ENCODE measurements around the gene MAP2K1.
"Not testable (repeated sequence)": the region's sequence is repeated elsewhere in the genome, so short reads cannot be mapped to it uniquely, and the experiment has no call there.

The MAP2K1 gene

DNA sequence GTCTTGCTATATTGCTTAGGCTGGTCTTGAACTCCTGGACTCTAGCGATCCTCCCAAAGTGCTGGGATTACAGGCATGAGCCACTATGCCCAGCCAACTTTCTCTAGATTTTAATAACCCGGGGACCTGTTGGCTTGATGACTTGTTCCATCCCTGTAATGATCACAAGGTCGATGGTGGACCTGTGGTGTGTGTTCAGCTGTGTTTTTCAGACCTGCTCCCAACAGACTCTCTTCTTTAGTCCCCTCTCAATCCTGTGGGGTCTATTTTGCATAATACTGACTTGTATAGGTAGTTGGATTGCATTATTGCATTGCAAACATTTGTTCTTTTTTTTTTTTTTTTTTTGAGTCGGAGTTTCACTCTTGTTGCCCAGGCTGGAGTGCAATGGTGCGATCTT lies 1.9 kb downstream of the MAP2K1 start:
- TF ChIP-seq, protein P1, sequence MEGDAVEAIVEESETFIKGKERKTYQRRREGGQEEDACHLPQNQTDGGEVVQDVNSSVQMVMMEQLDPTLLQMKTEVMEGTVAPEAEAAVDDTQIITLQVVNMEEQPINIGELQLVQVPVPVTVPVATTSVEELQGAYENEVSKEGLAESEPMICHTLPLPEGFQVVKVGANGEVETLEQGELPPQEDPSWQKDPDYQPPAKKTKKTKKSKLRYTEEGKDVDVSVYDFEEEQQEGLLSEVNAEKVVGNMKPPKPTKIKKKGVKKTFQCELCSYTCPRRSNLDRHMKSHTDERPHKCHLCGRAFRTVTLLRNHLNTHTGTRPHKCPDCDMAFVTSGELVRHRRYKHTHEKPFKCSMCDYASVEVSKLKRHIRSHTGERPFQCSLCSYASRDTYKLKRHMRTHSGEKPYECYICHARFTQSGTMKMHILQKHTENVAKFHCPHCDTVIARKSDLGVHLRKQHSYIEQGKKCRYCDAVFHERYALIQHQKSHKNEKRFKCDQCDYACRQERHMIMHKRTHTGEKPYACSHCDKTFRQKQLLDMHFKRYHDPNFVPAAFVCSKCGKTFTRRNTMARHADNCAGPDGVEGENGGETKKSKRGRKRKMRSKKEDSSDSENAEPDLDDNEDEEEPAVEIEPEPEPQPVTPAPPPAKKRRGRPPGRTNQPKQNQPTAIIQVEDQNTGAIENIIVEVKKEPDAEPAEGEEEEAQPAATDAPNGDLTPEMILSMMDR (IDR thresholded peaks at IDR 0.05; ENCODE audit: borderline replicate concordance, insufficient read depth, low read depth, low read length): no peak
- peak overlapping the region; percentile 92 for H3K4me3 ChIP-seq (ENCODE audit: low read depth, low read length)

DNA sequence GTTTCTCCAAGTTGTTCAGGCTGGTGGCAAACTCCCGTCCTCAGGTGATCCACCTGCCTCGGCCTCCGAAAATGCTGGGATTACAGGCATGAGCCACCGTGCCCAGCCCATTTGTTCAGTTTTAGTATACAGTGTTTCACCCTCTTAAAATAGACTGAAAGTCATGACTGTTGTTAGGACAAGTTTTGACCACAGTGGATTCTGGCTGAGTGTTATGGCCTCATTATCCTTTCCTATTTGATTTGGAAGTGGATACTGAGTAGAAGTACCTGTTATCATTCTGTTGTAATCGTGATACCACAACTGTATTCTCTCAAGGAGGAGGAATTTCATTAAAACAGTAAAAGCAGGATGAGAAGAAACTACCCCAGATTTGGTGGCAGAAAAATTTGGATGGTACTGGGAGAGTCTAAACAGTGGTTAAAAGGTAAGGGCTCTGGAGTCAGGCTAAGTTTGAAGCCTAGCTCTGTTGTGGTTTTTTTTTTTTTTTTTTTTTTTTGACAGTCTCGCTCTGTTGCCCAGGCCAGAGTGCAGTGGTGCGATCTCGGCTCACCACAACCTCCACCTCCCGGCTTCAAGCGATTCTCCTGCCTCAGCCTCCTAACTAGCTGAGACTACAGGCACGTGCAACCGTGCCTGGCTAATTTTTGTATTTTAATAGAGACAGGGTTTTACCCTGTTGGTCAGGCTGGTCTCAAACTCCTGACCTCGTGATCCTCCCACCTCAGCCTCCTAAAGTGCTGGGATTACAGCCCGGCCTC lies 2.6 kb downstream of the MAP2K1 start:
- TF ChIP-seq, protein P1 (IDR thresholded peaks at IDR 0.05; ENCODE audit: borderline replicate concordance, insufficient read depth, low read depth, low read length): no peak
- peak overlapping the region; percentile 92 for H3K4me3 ChIP-seq (ENCODE audit: low read depth, low read length)

DNA sequence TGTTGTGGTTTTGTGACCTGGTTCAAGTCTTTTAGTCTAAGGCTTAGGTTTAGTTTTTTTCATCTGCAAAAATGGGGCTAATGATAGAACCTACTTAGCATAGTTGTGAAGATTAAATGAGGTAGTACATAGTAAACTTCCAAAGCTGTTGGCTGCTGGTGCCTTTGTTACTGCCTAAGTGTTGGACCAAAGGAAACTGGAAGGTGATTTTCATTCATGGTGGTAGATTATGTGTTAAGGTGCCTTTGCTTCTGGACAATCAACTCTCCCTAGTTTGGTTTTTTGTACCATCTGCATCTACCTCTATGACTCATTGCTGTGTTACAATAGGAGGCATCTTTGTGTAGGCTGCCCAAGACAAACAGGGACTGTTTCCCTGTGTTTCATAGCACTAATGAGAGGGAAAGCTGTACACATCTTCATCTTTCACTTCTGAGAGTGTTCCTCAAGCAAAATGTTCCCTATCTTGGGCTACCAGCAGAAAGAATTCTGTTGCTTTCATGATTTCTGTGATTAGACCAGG lies 3.2 kb downstream of the MAP2K1 start:
- H3K4me3 ChIP-seq (ENCODE audit: low read depth, low read length): peak overlapping the region; percentile 3

DNA sequence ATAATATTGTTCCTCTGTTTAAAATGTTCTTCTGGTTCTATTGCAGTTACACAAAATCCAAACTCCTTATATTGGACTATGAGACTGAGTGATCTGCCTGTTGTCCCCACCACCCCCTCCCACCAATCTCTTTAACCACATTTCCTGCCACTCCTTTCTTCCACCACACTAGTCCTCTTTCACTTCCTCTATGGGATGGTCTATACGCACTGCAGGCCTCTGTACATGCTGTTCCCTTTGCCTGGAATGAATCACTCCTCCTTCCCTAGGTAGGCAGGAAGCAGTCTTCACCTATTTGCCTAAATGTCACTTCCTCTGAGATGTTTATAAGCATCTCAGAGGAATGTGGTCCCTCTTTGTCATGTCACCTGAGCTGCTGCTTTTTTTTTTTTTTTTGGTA lies 4.0 kb downstream of the MAP2K1 start:
- TF ChIP-seq, protein P1 (IDR thresholded peaks at IDR 0.05; ENCODE audit: borderline replicate concordance, insufficient read depth, low read depth, low read length): no peak
- peak overlapping the region; percentile 15 for H3K4me3 ChIP-seq (ENCODE audit: low read depth, low read length)

More for the DNA sequence above, 3.2 kb downstream of the MAP2K1 start:
- TF ChIP-seq, protein P1 (IDR thresholded peaks at IDR 0.05; ENCODE audit: borderline replicate concordance, insufficient read depth, low read depth, low read length): no peak

DNA sequence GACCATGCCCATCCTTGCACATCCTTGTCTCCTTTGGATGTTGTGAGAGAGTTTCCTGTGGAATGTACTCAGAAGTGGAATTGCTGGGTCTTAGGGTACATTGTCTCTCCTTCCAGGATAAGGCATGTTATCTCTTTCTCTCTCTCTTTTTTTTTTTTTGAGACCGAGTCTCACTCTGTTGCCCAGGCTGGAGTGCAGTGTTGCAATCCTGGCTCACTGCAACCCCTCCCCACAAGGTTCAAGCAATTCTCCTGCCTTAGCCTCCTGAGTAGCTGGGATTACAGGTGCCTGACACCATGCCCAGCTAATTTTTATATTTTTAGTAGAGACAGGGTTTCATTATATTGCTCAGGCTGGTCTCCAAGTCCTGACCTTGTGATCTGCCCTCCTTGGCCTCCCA lies 6.3 kb downstream of the MAP2K1 start:
- not testable (repeated sequence) for H3K4me3 ChIP-seq (ENCODE audit: low read depth, low read length)

DNA sequence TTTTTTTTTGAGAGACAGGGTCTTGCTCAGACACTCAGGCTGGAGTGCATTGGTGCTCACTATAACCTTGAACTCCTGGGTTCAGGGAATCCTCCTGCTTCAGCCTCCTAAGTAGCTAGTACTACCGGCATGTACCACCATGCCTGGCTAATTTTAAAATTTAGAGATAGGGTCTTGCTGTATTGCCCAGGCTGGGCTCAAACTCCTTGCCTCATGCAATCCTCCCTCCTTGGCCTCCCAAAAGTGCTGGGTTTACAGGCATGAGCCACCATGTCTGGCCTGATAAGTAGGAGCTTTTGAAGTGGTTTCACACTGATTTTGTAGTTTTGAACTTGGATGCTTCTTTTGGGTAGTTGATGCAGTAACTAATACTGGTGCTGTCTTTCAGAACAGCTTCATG lies 7.8 kb downstream of the MAP2K1 start:
- TF ChIP-seq, protein P1 (IDR thresholded peaks at IDR 0.05; ENCODE audit: borderline replicate concordance, insufficient read depth, low read depth, low read length): no peak
- H3K4me3 ChIP-seq (ENCODE audit: low read depth, low read length): no peak overlapping the region

DNA sequence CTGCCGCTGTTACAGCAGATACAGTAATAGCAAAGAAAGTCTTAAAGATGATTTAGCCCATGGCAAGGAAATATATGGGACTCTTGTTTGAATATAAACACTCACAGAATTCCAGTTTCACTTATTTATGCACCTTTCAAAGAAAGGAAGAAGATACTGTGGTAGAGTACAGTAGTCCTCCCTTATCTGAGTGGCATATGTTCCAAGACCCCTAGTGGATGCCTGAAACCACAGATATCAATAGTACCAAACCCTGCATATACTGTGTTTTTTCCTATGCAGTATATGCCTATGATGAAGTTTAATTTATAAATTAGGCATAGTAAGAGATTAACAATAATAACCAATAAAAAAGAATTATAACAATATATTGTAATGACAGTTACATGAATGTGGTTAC lies 8.2 kb downstream of the MAP2K1 start:
- no peak overlapping the region for H3K4me3 ChIP-seq (ENCODE audit: low read depth, low read length)
- TF ChIP-seq, protein P1 (IDR thresholded peaks at IDR 0.05; ENCODE audit: borderline replicate concordance, insufficient read depth, low read depth, low read length): no peak

Data from GM12875 (cell line).